Measurements from ENCODE around the gene MDN1. TPM values are rescaled to one million over a fixed set of nuclear protein-coding genes. Genes with fewer than 3 reads are reported as not detected.
"Not testable (repeated sequence)": the region's sequence is repeated elsewhere in the genome, so short reads cannot be mapped to it uniquely, and the experiment has no call there.

The MDN1 gene
- total RNA-seq, 2 experiments from 2014 or later: 48.6 to 62.3 TPM

- no peak for DNase-seq (ENCODE audit: low spot score)
- H2AFZ ChIP-seq (ENCODE audit: low read length): no peak overlapping the region
- ChIA-PET CTCF (ENCODE audit: unreplicated experiment) (no interaction called here), POLR2A (no interaction called here)
- no peaks in the 10 kb centered on the region for H3K9me3 ChIP-seq (ENCODE audit: low read length)
- no TSS peak for BruUV-seq (replicated peaks)
- H3K4me1 ChIP-seq (ENCODE audit: insufficient read depth, low read length, poor library complexity, severe bottlenecking): no peaks in the 10 kb centered on the region
- H3K79me2 ChIP-seq (ENCODE audit: insufficient read depth, low read depth, low read length): no peaks in the 10 kb centered on the region
- no peak overlapping the region for H3K4me2 ChIP-seq (ENCODE audit: low read length)
- H3K4me3 ChIP-seq (ENCODE audit: low read depth, low read length, poor library complexity, severe bottlenecking): no peak overlapping the region
- no peak overlapping the region for H3K27ac ChIP-seq (ENCODE audit: low read depth, low read length, poor library complexity, severe bottlenecking)
- H3K36me3 ChIP-seq (ENCODE audit: insufficient read depth, low read length): peaks cover 95% of the 10 kb centered on the region
- no peaks in the 10 kb centered on the region for H3K9me2 ChIP-seq (ENCODE audit: insufficient read depth, low read length)
- intact Hi-C loops (cut with micrococcal nuclease; ENCODE audit: unreplicated experiment): no loop called here
- H4K20me1 ChIP-seq (ENCODE audit: insufficient read depth, low read length): no peaks in the 10 kb centered on the region
- no peak for TF ChIP-seq EZH2phosphoT487 (IDR thresholded peaks at IDR 0.05; ENCODE audit: borderline replicate concordance, low read depth, low read length)
- TF ChIP-seq, protein P1, sequence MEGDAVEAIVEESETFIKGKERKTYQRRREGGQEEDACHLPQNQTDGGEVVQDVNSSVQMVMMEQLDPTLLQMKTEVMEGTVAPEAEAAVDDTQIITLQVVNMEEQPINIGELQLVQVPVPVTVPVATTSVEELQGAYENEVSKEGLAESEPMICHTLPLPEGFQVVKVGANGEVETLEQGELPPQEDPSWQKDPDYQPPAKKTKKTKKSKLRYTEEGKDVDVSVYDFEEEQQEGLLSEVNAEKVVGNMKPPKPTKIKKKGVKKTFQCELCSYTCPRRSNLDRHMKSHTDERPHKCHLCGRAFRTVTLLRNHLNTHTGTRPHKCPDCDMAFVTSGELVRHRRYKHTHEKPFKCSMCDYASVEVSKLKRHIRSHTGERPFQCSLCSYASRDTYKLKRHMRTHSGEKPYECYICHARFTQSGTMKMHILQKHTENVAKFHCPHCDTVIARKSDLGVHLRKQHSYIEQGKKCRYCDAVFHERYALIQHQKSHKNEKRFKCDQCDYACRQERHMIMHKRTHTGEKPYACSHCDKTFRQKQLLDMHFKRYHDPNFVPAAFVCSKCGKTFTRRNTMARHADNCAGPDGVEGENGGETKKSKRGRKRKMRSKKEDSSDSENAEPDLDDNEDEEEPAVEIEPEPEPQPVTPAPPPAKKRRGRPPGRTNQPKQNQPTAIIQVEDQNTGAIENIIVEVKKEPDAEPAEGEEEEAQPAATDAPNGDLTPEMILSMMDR (conservative IDR thresholded peaks at IDR 0.05; ENCODE audit: low read length): no peak
Observed at GRCh38 chr6:89858041-89858440, 38.4 kb upstream of the MDN1 start.

- Histone ChIP-seq H3K4me1 (ENCODE audit: insufficient read depth, low read length, poor library complexity, severe bottlenecking) (no peaks in the 10 kb centered on the region), H3K9me2 (ENCODE audit: insufficient read depth, low read length) (no peaks in the 10 kb centered on the region), H3K4me2 (ENCODE audit: low read length) (no peak overlapping the region), H3K27ac (ENCODE audit: low read depth, low read length, poor library complexity, severe bottlenecking) (no peak overlapping the region), H4K20me1 (ENCODE audit: insufficient read depth, low read length) (peaks cover 5% of the 10 kb centered on the region), H3K79me2 (ENCODE audit: insufficient read depth, low read depth, low read length) (peaks cover 19% of the 10 kb centered on the region; the same call in 1 of the 2 replicates), H3K4me3 (ENCODE audit: low read depth, low read length, poor library complexity, severe bottlenecking) (no peak overlapping the region), H2AFZ (ENCODE audit: low read length) (no peak overlapping the region), H3K36me3 (ENCODE audit: insufficient read depth, low read length) (peaks cover 98% of the 10 kb centered on the region), H3K9me3 (ENCODE audit: low read length) (no peaks in the 10 kb centered on the region)
- no TSS peak for BruUV-seq (replicated peaks)
- TF ChIP-seq, protein P1 (conservative IDR thresholded peaks at IDR 0.05; ENCODE audit: low read length): no peak
- intact Hi-C loops (cut with micrococcal nuclease; ENCODE audit: unreplicated experiment): no loop called here
- no peak for DNase-seq (ENCODE audit: low spot score)
- POLR2A ChIA-PET: interaction anchor here (0.6 to 0.8 kb wide), 3 partner anchors 9 to 45 kb away, joined by 3 read pairs; no protein-coding TSS in a partner anchor
- CTCF ChIA-PET (ENCODE audit: unreplicated experiment): no interaction called here
Observed at GRCh38 chr6:89853068-89853467, 33.5 kb upstream of the MDN1 start.

DNA sequence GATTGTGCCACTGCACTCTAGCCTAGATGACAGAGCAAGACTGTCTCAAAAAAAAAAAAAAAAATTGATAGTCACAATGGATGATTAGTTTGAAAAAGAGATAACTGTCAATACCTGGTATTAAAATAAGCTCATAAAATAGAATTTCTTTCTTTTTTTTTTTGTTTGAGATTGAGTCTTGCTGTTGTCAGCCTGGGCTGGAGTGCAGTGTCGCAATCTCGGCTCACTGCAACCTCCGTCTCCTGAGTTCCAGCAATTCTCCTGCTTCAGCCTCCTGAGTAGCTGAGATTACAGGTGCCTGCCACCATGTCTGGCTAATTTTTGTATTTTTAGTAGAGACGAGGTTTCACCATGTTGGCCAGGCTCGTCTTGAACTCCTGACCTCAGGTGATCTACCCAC lies 27.9 kb upstream of the MDN1 start:
- H3K9me3 ChIP-seq (ENCODE audit: low read length); BruUV-seq (replicated peaks); H3K9me2 ChIP-seq (ENCODE audit: insufficient read depth, low read length); H3K27ac ChIP-seq (ENCODE audit: low read depth, low read length, poor library complexity, severe bottlenecking); CTCF ChIA-PET (ENCODE audit: unreplicated experiment); H4K20me1 ChIP-seq (ENCODE audit: insufficient read depth, low read length); DNase-seq (ENCODE audit: low spot score); intact Hi-C loops (cut with micrococcal nuclease; ENCODE audit: unreplicated experiment); H3K4me2 ChIP-seq (ENCODE audit: low read length); H2AFZ ChIP-seq (ENCODE audit: low read length); H3K4me1 ChIP-seq (ENCODE audit: insufficient read depth, low read length, poor library complexity, severe bottlenecking); H3K4me3 ChIP-seq (ENCODE audit: low read depth, low read length, poor library complexity, severe bottlenecking): not testable (repeated sequence)
- Histone ChIP-seq H3K36me3 (ENCODE audit: insufficient read depth, low read length) (peaks cover 82% of the 10 kb centered on the region), H3K79me2 (ENCODE audit: insufficient read depth, low read depth, low read length) (peaks cover 63% of the 10 kb centered on the region)
- POLR2A ChIA-PET: interaction anchor here (0.6 to 1.0 kb wide), 2 partner anchors 10 to 27 kb away, joined by 3 read pairs; no protein-coding TSS in a partner anchor

Data from OCI-LY7 (cell line).